ENCODE data around the gene PAPSS2.

The PAPSS2 gene

GRCh38 chr10:87715552-87716347, 56.1 kb downstream of the PAPSS2 start:
- H3K27me3 Mint-ChIP-seq (ENCODE audit: low read depth): no peaks in the 10 kb centered on the region
- H3K4me1 Mint-ChIP-seq: no peaks in the 10 kb centered on the region

GRCh38 chr10:87716348-87716670, 56.6 kb downstream of the PAPSS2 start:
- TF ChIP-seq CTCF (IDR thresholded peaks at IDR 0.05; ENCODE audit: unreplicated experiment in 3 of 3): no peak
- Mint-ChIP-seq H3K4me1 (no peaks in the 10 kb centered on the region), H3K36me3 (ENCODE audit: low read depth) (peaks cover 19% of the 10 kb centered on the region), H3K9me3 (no peaks in the 10 kb centered on the region), H3K27me3 (ENCODE audit: low read depth) (no peaks in the 10 kb centered on the region), H3K4me3 (no peak overlapping the region), H3K27ac (no peak overlapping the region)

More at GRCh38 chr10:87715552-87716347, 56.1 kb downstream of the PAPSS2 start:
- Mint-ChIP-seq H3K27ac (no peak overlapping the region), H3K36me3 (ENCODE audit: low read depth) (peaks cover 19% of the 10 kb centered on the region), H3K4me3 (no peak overlapping the region), H3K9me3 (no peaks in the 10 kb centered on the region)
- TF ChIP-seq CTCF (IDR thresholded peaks at IDR 0.05; ENCODE audit: unreplicated experiment in 3 of 3): no peak

GRCh38 chr10:87720665-87721064, 61.0 kb downstream of the PAPSS2 start:
- H3K4me1 Mint-ChIP-seq: no peaks in the 10 kb centered on the region
- H3K4me3 Mint-ChIP-seq: no peak overlapping the region
- TF ChIP-seq CTCF (IDR thresholded peaks at IDR 0.05; ENCODE audit: unreplicated experiment in 3 of 3): no peak
- H3K27ac Mint-ChIP-seq: no peak overlapping the region
- no peaks in the 10 kb centered on the region for H3K27me3 Mint-ChIP-seq (ENCODE audit: low read depth)
- peaks cover 9% of the 10 kb centered on the region for H3K36me3 Mint-ChIP-seq (ENCODE audit: low read depth)
- no peaks in the 10 kb centered on the region for H3K9me3 Mint-ChIP-seq

- H3K36me3 Mint-ChIP-seq (ENCODE audit: low read depth): peaks cover 3% of the 10 kb centered on the region
- no peaks in the 10 kb centered on the region for H3K27me3 Mint-ChIP-seq (ENCODE audit: low read depth)
These were observed 62.1 kb downstream of the PAPSS2 start for GRCh38 chr10:87721781-87722180.

GRCh38 chr10:87722716-87723115, 63.0 kb downstream of the PAPSS2 start:
- Mint-ChIP-seq H3K4me3 (no peak overlapping the region), H3K27me3 (ENCODE audit: low read depth) (no peaks in the 10 kb centered on the region), H3K27ac (peak overlapping the region in 1 of 3 experiments; percentile 15), H3K4me1 (no peaks in the 10 kb centered on the region), H3K36me3 (ENCODE audit: low read depth) (no peaks in the 10 kb centered on the region), H3K9me3 (no peaks in the 10 kb centered on the region)
- TF ChIP-seq CTCF (IDR thresholded peaks at IDR 0.05; ENCODE audit: unreplicated experiment in 3 of 3): no peak

More at GRCh38 chr10:87721781-87722180, 62.1 kb downstream of the PAPSS2 start:
- Mint-ChIP-seq H3K4me3 (no peak overlapping the region), H3K9me3 (no peaks in the 10 kb centered on the region), H3K4me1 (no peaks in the 10 kb centered on the region), H3K27ac (no peak overlapping the region)
- TF ChIP-seq CTCF (IDR thresholded peaks at IDR 0.05; ENCODE audit: unreplicated experiment in 3 of 3): no peak

- H3K36me3 Mint-ChIP-seq (ENCODE audit: low read depth): no peaks in the 10 kb centered on the region
- H3K4me3 Mint-ChIP-seq: no peak overlapping the region
- no peaks in the 10 kb centered on the region for H3K27me3 Mint-ChIP-seq (ENCODE audit: low read depth)
- H3K4me1 Mint-ChIP-seq: no peaks in the 10 kb centered on the region
- peak overlapping the region in 1 of 3 experiments; percentile 80 for H3K27ac Mint-ChIP-seq
- no peaks in the 10 kb centered on the region for H3K9me3 Mint-ChIP-seq
- no peak for TF ChIP-seq CTCF (IDR thresholded peaks at IDR 0.05; ENCODE audit: unreplicated experiment in 3 of 3)
These were observed 63.8 kb downstream of the PAPSS2 start for GRCh38 chr10:87723500-87723899.
